Mesothelial cell of epicardium (in vitro differentiated cells): ENCODE results near the gene PDZRN4. TPM values are rescaled to one million over a fixed set of nuclear protein-coding genes. Genes with fewer than 3 reads are reported as not detected.

Experiments used
- DNase-seq, 2 experiments: peaks; one replicate each; pipeline ENCODE4 v3.0.0; 2021; ENCODE audit warnings: low spot score in 2 of 2; ENCODE audit not compliant: unreplicated experiment in 2 of 2
- H3K27ac Mint-ChIP-seq: 2 replicates; pipeline ENCODE4 v1.8.0; 2021; ENCODE audit warnings: mixed read lengths
- H3K27me3 Mint-ChIP-seq: 2 replicates; pipeline ENCODE4 v1.8.0; 2021; ENCODE audit warnings: low read depth, mixed read lengths
- H3K36me3 Mint-ChIP-seq: 2 replicates; pipeline ENCODE4 v1.8.0; 2021; ENCODE audit warnings: mixed read lengths
- H3K4me1 Mint-ChIP-seq: 2 replicates; pipeline ENCODE4 v1.8.0; 2021; ENCODE audit warnings: mixed read lengths
- H3K4me3 Mint-ChIP-seq: 2 replicates; pipeline ENCODE4 v1.8.0; 2021; ENCODE audit warnings: mild to moderate bottlenecking, moderate library complexity, mixed read lengths
- H3K9me3 Mint-ChIP-seq: 2 replicates; pipeline ENCODE4 v1.8.0; 2021; ENCODE audit warnings: mixed read lengths
- CTCF ChIP-seq: fragments of 200-600 bp; sonication (generic); IDR thresholded peaks from one replicate; pipeline ENCODE4 v1.5.0; 2021; ENCODE audit warnings: antibody characterized with exemption; ENCODE audit not compliant: unreplicated experiment
- total RNA-seq: library from RNA; stranded (reverse); gene quantifications from 3 replicates; pipeline ENCODE4 v1.2.1, GENCODE V29; 2021

PDZRN4 gene
- total RNA-seq, 1 donor from 2014 or later, result 1.5 TPM

- no peak overlapping the region for H3K27ac Mint-ChIP-seq
- H3K27me3 Mint-ChIP-seq, result no peaks in the 10 kb centered on the region
- H3K4me1 Mint-ChIP-seq, result peaks cover 6% of the 10 kb centered on the region
- H3K36me3 Mint-ChIP-seq, result no peaks in the 10 kb centered on the region
- H3K4me3 Mint-ChIP-seq, result no peak overlapping the region
- no peaks in the 10 kb centered on the region for H3K9me3 Mint-ChIP-seq
- no peak for TF ChIP-seq CTCF
- DNase-seq, result no peak
These were observed 288.6 kb downstream of the PDZRN4 start for GRCh38 chr12:41476499-41477439.

GRCh38 chr12:41479426-41479825, 291.3 kb downstream of the PDZRN4 start:
- no peak for DNase-seq
- Mint-ChIP-seq H3K27ac (no peak overlapping the region), H3K4me1 (peaks cover 6% of the 10 kb centered on the region), H3K36me3 (no peaks in the 10 kb centered on the region), H3K27me3 (no peaks in the 10 kb centered on the region), H3K4me3 (no peak overlapping the region), H3K9me3 (peaks cover 6% of the 10 kb centered on the region)
- no peak for TF ChIP-seq CTCF

- TF ChIP-seq CTCF, result no peak
- no peak for DNase-seq
- Mint-ChIP-seq H3K4me1 (peaks cover 5% of the 10 kb centered on the region), H3K4me3 (no peak overlapping the region), H3K9me3 (peaks cover 6% of the 10 kb centered on the region), H3K27me3 (no peaks in the 10 kb centered on the region), H3K27ac (no peak overlapping the region), H3K36me3 (no peaks in the 10 kb centered on the region)
These were observed 297.1 kb downstream of the PDZRN4 start for GRCh38 chr12:41485203-41485602.

GRCh38 chr12:41486718-41487117, 298.6 kb downstream of the PDZRN4 start:
- TF ChIP-seq CTCF, result no peak
- Mint-ChIP-seq H3K4me1 (peaks cover 5% of the 10 kb centered on the region), H3K27me3 (no peaks in the 10 kb centered on the region), H3K9me3 (peaks cover 6% of the 10 kb centered on the region), H3K27ac (no peak overlapping the region), H3K36me3 (no peaks in the 10 kb centered on the region), H3K4me3 (no peak overlapping the region)
- DNase-seq, result no peak

- DNase-seq, result no peak
- TF ChIP-seq CTCF, result no peak
- no peaks in the 10 kb centered on the region for H3K36me3 Mint-ChIP-seq
- peaks cover 25% of the 10 kb centered on the region for H3K27me3 Mint-ChIP-seq
- peaks cover 17% of the 10 kb centered on the region for H3K4me1 Mint-ChIP-seq
- no peaks in the 10 kb centered on the region for H3K9me3 Mint-ChIP-seq
- no peak overlapping the region for H3K27ac Mint-ChIP-seq
- no peak overlapping the region for H3K4me3 Mint-ChIP-seq
These were observed 307.9 kb downstream of the PDZRN4 start for GRCh38 chr12:41496009-41496408.
